HG03196 (cell line): ENCODE data around the gene TPRG1L.
A peak's percentile ranks its signal among the peaks of the same experiment; 100 is the strongest.
"Not testable (repeated sequence)": the region's sequence is repeated elsewhere in the genome, so short reads cannot be mapped to it uniquely, and the experiment has no call there.

Experiments
- ATAC-seq: cut with Tn5 transposase; IDR thresholded peaks from one replicate; pipeline ENCODE4 v1.9.1; 2021; ENCODE audit not compliant: unreplicated experiment

The TPRG1L gene

DNA sequence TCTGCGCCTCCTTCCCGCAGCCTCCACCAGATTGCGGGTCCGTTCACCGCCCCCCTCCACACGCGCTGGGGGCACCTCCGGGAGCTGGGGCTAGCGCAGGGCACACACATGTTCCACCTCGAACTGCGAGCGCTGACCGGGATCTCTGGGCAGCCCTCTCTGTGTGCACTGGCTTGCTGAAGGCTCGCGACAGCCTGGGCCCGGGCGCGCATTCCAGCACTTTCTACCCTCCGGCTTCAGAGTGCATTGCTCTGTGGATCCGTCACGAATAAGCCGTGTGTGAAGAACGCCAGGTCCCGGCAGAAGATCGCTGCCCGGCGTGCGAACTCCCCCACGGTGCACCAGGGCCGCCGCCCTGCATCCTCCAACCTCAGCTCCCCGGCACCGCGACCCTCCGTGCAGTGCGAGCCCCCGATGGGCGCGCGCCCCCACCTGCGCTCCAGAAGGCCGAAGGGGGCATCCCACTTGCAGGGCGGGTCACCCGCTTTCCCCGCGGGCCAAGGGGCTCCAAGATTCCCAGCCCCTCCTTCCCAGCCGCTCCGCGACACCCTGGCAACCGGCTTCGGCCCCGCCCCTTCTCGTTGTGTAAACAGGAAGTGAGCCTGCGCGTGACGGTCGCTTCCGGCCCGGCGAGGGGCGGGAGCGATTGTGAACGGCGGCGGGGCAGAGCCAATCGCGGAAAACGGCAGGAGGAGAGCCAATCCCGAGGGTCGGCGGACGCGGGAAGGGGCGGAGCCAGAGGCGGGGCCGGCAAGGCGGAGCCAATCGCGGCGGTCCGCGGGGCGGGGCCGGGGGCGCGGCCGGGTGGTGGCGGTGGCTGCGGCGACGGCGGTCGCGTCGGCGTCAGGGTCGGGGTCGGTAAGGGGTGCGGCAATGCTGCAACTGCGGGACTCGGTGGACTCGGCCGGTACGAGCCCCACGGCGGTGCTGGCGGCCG, at the start of gene TPRG1L:
Gene TPRG1L (plus strand): TSS at position 816 of the 937 bp plus-strand sequence. CDS start 58 bp downstream, at position 874.
- peak; percentile 89 for ATAC-seq

DNA sequence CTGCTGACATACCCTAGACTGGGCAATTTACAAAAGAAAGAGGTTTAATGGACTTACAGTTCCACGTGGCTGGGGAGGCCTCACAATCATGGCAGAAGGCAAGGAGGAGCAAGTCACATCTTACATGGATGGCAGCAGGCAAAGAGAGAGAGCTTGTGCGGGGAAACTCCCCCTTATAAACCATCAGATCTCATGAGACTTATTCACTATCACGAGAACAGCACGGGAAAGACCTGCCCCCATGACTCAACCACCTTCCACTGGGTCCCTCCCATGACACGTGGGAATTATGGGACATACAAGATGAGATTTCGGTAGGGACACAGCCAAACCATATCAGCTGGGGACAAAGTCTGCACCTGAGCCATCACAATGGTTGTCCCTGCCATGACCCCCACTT, 49.3 kb upstream of the TPRG1L start:
- ATAC-seq, result not testable (repeated sequence)

- ATAC-seq, result no peak
Observed at GRCh38 chr1:3575993-3576392, 48.8 kb upstream of the TPRG1L start.

DNA sequence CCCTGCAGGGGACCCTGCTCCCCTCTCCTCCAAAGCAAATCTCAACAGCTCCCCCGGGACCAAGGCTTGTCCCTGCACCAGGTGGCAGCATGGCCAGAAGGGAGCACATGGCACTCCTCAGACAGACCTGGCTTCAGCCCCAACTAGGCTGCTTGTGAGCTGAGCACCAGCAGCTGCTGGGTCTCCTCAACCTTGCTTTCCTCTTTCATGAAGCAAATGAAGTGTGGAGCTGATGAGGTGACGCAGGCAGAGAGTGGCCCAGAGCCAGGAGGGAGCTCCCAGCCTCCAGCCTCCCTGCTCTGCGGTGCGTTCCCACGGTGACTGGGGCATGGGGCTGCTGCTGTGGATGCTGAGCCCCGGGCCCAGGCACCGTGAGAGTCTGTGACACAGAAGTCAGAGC, 47.5 kb upstream of the TPRG1L start:
- ATAC-seq, result no peak

- no peak for ATAC-seq
Observed at GRCh38 chr1:3577711-3578432, 46.9 kb upstream of the TPRG1L start.

DNA sequence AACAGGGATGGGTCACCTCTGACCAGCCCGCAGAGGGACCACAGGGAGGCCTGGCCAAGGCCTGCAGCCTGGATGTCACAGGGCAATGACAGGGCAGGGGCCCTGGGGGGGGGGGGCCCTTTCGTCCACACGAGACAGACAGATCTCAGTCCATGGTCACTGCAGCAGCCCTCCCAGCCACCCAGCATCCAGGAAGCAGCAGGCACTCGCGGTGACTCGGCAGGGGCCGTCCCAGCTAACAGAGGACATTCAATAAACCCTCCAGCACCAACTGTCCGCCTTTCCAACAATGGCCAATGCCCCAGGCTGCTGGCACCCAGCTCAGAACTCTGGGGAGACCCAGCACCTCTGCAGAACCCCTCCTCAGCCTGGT, 46.4 kb upstream of the TPRG1L start:
- no peak for ATAC-seq

GRCh38 chr1:3578906-3579305, 45.9 kb upstream of the TPRG1L start:
- ATAC-seq, result no peak

DNA sequence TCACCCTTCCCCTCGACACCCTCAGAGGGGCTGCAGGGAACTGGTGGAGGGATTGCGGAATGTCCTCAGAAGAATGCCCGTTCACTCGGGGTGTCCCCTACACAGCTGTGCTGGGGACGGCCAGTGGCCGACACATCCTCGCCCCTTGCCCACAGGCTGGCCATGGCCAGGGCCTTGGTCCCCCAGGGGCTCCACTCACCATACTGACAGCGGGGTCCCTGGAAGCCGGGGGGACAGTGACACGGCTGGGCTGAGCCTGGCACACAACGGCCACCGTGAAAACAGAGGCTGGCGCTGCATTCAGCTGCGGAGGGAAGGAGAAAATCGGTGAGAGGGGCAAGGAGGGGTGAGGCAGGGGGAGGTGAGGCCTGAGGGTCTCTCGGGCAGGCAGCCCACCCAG, 45.2 kb upstream of the TPRG1L start:
- ATAC-seq, result no peak

DNA sequence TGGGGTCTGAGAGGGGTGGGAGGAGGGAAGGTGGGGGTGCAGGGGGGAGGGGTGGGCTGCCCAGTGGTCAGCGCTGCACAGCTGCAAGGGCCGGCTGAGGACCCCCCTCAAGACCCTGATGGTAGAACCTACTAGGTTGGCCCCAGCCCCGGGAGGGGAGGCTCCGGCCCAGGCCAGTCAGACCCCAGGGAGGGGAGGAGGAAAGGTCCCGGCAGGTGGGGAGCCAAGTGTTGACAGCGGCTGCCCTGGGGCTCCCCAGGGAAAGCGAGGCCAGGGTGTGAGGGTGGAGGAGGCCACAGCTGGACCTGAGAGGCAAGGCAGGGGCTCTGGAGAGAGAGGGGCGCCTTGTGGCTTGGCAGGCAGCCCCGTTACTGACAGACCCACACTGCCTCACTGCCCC, 44.6 kb upstream of the TPRG1L start:
- no peak for ATAC-seq

- no peak for ATAC-seq
Observed at GRCh38 chr1:3581296-3582036, 43.3 kb upstream of the TPRG1L start.

- ATAC-seq, result not testable (repeated sequence)
Observed at GRCh38 chr1:3583751-3584150, 41.1 kb upstream of the TPRG1L start.

GRCh38 chr1:3584915-3585314, 39.9 kb upstream of the TPRG1L start:
- no peak for ATAC-seq

DNA sequence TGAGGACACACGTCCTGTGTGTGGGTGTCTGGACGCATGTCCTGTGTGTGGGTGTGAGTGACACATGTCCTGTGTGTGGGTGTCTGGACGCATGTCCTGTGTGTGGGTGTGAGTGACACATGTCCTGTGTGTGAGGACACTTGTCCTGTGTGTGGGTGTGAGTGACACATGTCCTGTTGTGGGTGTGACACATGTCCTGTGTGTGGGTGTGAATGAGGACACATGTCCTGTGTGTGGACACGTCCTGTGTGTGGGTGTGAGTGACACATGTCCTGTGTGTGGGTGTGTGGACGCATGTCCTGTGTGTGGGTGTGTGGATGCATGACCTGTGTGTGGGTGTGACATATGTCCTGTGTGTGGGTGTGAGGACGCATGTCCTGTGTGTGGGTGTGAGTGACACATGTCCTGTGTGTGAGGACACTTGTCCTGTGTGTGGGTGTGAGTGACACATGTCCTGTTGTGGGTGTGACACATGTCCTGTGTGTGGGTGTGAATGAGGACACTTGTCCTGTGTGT, 39.4 kb upstream of the TPRG1L start:
- ATAC-seq, result not testable (repeated sequence)

DNA sequence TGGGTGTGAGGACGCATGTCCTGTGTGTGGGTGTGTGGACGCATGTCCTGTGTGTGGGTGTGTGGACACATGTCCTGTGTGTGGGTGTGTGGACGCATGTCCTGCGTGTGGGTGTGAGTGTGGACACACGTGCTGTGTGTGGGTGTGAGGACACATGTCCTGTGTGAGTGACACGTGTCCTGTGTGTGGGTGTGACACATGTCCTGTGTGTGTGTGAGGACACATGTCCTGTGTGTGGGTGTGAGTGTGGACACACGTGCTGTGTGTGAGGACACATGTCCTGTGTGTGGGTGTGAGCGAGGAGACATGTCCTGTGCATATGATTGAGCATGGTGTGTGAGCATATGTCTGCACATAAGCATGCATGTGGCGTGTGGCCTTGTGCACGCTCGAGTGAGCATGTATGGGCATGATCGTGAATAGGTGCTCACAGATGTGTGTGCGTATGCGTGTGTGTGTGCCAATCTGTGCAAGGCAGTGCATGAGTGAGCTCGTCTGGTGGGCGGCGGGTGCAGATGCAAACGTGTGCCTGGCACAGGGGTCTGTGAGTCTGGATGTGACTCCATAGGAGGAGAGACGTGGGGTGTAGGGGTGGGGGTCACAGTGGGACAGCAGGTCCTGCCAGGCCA, 38.8 kb upstream of the TPRG1L start:
- ATAC-seq, result no peak

DNA sequence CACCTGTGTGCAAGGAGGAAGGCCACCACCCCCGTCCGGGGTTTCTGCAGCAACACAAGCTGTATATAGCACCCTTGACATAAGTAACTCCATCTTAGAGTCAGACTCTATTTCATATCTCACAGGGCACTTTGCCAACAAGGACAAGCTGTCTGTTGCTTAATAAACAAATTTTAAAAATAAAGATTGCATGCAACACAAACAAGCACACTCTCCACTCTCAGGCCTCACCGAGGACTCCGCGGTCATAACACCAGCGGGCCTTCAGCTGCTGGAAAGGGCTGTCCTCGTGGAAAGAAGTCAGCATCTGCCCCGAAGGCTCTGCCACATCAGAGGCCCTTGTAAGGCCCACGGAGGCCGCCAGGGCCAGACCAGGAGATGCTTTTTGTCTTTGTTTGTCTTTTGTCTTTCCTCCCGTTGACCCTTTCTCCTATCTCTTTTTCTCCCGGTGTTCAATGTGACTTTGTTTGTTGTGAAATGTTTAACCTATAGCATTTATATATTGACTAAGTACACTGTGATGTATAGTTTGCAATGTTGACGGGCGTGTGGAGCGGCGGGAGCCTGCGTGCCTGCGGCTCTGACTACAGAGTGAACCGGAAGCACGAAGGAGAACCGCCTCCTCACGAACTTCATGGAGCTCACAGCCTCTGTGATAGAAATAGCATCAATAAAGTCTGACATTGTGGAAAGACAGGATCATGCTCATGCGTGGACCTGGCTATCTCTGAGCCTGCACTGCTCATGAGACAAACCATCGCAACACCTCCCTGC, 37.6 kb upstream of the TPRG1L start:
- no peak for ATAC-seq

DNA sequence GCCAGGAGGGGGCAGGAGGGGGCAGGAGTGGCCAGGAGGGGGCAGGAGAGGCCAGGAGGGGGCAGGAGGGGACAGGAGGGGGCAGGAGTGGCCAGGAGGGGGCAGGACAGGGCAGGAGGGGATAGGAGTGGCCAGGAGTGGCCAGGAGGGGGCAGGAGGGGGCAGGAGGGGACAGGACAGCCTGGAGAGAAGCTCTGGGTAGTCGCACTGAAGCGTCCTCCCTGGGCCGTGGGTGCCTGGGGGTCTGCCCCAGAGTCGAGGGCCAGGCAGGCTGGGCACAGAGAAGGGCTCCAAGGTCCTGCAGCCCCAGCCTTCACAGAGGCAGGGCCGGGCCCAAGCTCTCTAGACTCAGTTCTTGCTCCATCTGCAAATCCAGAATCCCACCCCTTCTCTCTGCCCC, 36.4 kb upstream of the TPRG1L start:
- ATAC-seq, result no peak

- ATAC-seq, result no peak
Observed at GRCh38 chr1:3590139-3590763, 34.6 kb upstream of the TPRG1L start.

DNA sequence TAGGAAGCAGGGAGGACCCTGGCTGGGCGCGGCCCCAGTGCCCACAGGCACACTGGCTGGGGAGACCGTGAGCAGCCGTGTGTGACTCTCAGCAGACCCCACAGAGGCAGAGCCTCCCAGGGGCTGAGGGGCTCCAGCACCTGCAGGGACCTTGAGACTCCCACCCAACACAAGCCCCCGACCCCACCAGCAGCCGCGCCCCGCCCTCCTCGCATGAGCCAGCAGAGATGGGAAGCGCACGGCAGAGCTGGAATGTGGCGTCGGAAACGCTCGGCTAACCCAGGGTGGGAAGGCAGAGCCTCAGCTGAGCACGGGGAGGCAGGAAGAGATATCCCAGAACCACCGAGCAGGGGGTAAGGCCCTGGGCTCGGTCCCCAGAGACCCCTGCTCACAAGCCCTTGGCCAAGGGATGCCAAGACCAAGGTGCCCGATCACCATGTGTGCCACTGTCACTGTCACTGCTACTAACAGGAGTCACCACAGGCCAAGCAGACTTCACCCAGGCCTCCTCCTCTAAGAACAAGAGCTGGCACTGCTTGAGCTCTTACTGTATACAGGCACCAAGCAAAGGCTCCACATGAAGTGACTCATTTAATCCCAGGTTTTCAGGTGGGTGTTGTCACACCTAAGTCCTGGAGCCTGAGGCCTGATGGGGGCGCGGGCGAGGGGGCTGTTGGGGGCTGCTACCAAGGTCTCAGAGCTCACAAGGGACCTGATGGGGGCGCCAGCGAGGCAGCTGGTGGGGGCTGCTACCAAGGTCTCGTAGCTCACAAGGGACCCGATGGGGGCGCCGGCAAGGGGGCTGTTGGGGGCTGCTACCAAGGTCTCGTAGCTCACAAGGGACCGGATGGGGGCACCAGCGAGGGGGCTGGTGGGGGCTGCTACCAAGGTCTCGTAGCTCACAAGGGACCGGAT, 33.6 kb upstream of the TPRG1L start:
- no peak for ATAC-seq

DNA sequence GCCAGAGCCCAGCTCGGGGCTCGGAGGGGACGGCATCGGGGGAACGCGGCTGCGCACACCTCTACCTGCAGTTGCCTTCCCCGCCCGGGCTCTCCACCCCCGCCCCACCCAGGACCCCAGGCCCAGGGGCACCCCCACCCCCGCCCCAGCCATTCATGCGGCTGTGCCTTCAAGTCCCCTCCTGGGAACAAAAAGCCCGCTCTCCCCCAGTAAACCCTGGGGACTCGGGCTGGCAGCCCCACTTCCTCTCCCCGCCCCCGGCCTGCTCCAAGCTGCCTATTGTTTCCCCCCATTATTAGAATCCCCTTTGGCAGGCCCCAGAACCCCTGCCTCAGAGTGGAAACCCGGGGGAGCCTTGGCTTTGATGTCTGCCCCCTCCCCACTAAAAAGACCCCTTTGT, 31.5 kb upstream of the TPRG1L start:
- no peak for ATAC-seq
